Measurements from ENCODE around the gene CD163L1. TPM values are rescaled to one million over a fixed set of nuclear protein-coding genes. Genes with fewer than 3 reads are reported as not detected.

The CD163L1 gene
- polyA plus RNA-seq, 1 donor (not counting 4 experiments of a cell fraction or from before 2014, with no cell fraction given): 0.62 TPM

DNA sequence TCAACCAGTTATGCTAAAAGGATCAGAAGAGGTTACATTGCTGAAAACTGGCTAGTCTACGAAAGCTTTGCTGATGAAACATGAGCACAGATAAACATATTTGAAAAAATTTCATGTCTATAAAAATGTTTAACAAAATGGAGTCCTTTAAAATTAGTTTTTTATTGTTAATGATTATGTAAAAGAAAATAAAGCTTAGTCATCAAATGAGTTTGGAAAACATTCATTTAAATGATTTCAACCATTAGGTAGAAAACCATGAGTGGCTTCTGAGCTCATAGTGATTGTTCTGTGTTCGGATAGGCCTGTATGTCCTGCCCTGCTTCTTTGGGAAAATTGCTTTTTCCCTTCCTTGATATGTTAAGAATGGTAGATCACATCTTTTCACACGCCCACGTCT lies 584 bp upstream of the CD163L1 start:
- Histone ChIP-seq H3K4me1 (ENCODE audit: control insufficient read depth, extremely low read depth, insufficient read depth, low read length) (no peaks in the 10 kb centered on the region), H3K4me2 (ENCODE audit: control insufficient read depth, extremely low read depth, insufficient read depth, low read depth, low read length) (no peak overlapping the region), H3K27me3 (ENCODE audit: control insufficient read depth, extremely low read depth, insufficient read depth, low read length) (no peaks in the 10 kb centered on the region), H3K36me3 (ENCODE audit: control insufficient read depth in 2 of 2, extremely low read depth in 1 of 2, insufficient read depth in 2 of 2, low read length in 2 of 2) (no peaks in the 10 kb centered on the region), H3K79me2 (ENCODE audit: control insufficient read depth, insufficient read depth, low read length) (no peaks in the 10 kb centered on the region), H3K9ac (ENCODE audit: control insufficient read depth, extremely low read depth, insufficient read depth, low read length) (no peak overlapping the region), H3K4me3 (ENCODE audit: control insufficient read depth in 2 of 3, extremely low read depth in 1 of 3, insufficient read depth in 2 of 3, low read depth in 1 of 3, low read length in 3 of 3) (no peak overlapping the region), H2AFZ (ENCODE audit: control insufficient read depth, low read length) (no peak overlapping the region), H4K20me1 (ENCODE audit: control insufficient read depth, extremely low read depth, insufficient read depth, low read length) (no peaks in the 10 kb centered on the region), H3K9me3 (ENCODE audit: control insufficient read depth, low read depth, low read length) (no peaks in the 10 kb centered on the region), H3K9me1 (ENCODE audit: control insufficient read depth, extremely low read depth, insufficient read depth, low read length) (no peaks in the 10 kb centered on the region), H3K27ac (ENCODE audit: control insufficient read depth, insufficient read depth, low read length) (no peak overlapping the region)
- no peak for TF ChIP-seq EZH2 (IDR thresholded peaks at IDR 0.05; ENCODE audit: low read length)
- TF ChIP-seq, protein P1, sequence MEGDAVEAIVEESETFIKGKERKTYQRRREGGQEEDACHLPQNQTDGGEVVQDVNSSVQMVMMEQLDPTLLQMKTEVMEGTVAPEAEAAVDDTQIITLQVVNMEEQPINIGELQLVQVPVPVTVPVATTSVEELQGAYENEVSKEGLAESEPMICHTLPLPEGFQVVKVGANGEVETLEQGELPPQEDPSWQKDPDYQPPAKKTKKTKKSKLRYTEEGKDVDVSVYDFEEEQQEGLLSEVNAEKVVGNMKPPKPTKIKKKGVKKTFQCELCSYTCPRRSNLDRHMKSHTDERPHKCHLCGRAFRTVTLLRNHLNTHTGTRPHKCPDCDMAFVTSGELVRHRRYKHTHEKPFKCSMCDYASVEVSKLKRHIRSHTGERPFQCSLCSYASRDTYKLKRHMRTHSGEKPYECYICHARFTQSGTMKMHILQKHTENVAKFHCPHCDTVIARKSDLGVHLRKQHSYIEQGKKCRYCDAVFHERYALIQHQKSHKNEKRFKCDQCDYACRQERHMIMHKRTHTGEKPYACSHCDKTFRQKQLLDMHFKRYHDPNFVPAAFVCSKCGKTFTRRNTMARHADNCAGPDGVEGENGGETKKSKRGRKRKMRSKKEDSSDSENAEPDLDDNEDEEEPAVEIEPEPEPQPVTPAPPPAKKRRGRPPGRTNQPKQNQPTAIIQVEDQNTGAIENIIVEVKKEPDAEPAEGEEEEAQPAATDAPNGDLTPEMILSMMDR (optimal IDR thresholded peaks at IDR 0.05 in 1 of 3, IDR thresholded peaks at IDR 0.05 in 1 of 3, conservative IDR thresholded peaks at IDR 0.05 in 1 of 3; ENCODE audit: extremely low read depth in 1 of 3, insufficient read depth in 2 of 3, low read length in 3 of 3): no peak
- DNase-seq (ENCODE audit: low read depth, low spot score) (no peak), FAIRE-seq (no peak)
- dilution Hi-C loops (cut with MboI; ENCODE audit: extremely low pct_ligation_motif_present, low sequenced_read_pairs): no loop called here

DNA sequence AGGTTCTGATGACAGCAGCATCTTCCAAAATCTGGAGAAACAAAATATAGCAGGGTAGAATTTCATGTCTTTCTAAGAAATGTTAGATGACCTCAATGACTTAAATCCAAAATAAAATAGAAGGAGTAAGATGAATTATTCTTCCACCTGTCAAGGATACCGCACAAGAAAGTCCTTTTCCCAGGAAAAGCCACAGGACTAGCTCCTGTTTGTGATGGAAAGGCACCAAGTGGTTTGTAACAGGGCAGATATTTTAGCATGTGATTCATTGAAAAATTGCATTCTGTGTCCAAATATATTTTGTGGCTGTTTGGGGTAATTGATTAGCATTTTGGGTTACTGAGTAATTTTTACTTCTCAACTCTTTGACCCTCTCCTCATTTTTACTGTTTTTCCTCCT lies 2.7 kb downstream of the CD163L1 start:
- dilution Hi-C loops (cut with MboI; ENCODE audit: extremely low pct_ligation_motif_present, low sequenced_read_pairs): no loop called here
- Histone ChIP-seq H3K4me1 (ENCODE audit: control insufficient read depth, extremely low read depth, insufficient read depth, low read length) (no peaks in the 10 kb centered on the region), H3K9me3 (ENCODE audit: control insufficient read depth, low read depth, low read length) (no peaks in the 10 kb centered on the region), H3K9ac (ENCODE audit: control insufficient read depth, extremely low read depth, insufficient read depth, low read length) (no peak overlapping the region), H3K27ac (ENCODE audit: control insufficient read depth, insufficient read depth, low read length) (no peak overlapping the region), H3K9me1 (ENCODE audit: control insufficient read depth, extremely low read depth, insufficient read depth, low read length) (no peaks in the 10 kb centered on the region), H3K36me3 (ENCODE audit: control insufficient read depth in 2 of 2, extremely low read depth in 1 of 2, insufficient read depth in 2 of 2, low read length in 2 of 2) (no peaks in the 10 kb centered on the region), H3K4me3 (ENCODE audit: control insufficient read depth in 2 of 3, extremely low read depth in 1 of 3, insufficient read depth in 2 of 3, low read depth in 1 of 3, low read length in 3 of 3) (no peak overlapping the region), H3K4me2 (ENCODE audit: control insufficient read depth, extremely low read depth, insufficient read depth, low read depth, low read length) (no peak overlapping the region), H3K27me3 (ENCODE audit: control insufficient read depth, extremely low read depth, insufficient read depth, low read length) (no peaks in the 10 kb centered on the region), H4K20me1 (ENCODE audit: control insufficient read depth, extremely low read depth, insufficient read depth, low read length) (no peaks in the 10 kb centered on the region), H3K79me2 (ENCODE audit: control insufficient read depth, insufficient read depth, low read length) (no peaks in the 10 kb centered on the region), H2AFZ (ENCODE audit: control insufficient read depth, low read length) (no peak overlapping the region)
- FAIRE-seq (no peak), DNase-seq (ENCODE audit: low read depth, low spot score) (no peak)
- no peak for TF ChIP-seq EZH2 (IDR thresholded peaks at IDR 0.05; ENCODE audit: low read length)
- TF ChIP-seq, protein P1 (optimal IDR thresholded peaks at IDR 0.05 in 1 of 3, IDR thresholded peaks at IDR 0.05 in 1 of 3, conservative IDR thresholded peaks at IDR 0.05 in 1 of 3; ENCODE audit: extremely low read depth in 1 of 3, insufficient read depth in 2 of 3, low read length in 3 of 3): no peak

Data from keratinocyte (primary cell).